Stimulated activated naive CD4-positive, alpha-beta T cell (primary cell): ENCODE measurements around the gene DNAJC19.

Experiments used
- DNase-seq, 6 experiments: peaks; one replicate each; lab custom pipeline; 2025; lab: John Stamatoyannopoulos, UW

Gene DNAJC19

GRCh38 chr3:180961087-180961486, 28.4 kb downstream of the DNAJC19 start:
- DNase-seq, result no peak

GRCh38 chr3:180959691-180960090, 29.8 kb downstream of the DNAJC19 start:
- DNase-seq, result no peak

GRCh38 chr3:180947761-180948390, 41.7 kb downstream of the DNAJC19 start:
- DNase-seq, result no peak

- DNase-seq, result no peak
Measured at GRCh38 chr3:180940826-180941225, 48.7 kb downstream of the DNAJC19 start.

GRCh38 chr3:180934638-180935037, 54.9 kb downstream of the DNAJC19 start:
- no peak for DNase-seq
